Neural cell (in vitro differentiated cells): ENCODE measurements around the gene RPL28. TPM values are rescaled to one million over a fixed set of nuclear protein-coding genes. Genes with fewer than 3 reads are reported as not detected.

Experiments
- H2AFZ ChIP-seq: fragments of 200-600, 300-800 bp; sonication (generic), shearing (Covaris generic); 2 replicates; pipeline ENCODE4 v1.6.0; 2014; ENCODE audit warnings: low read depth, mild to moderate bottlenecking, antibody characterized with exemption, low read length, moderate library complexity
- H3F3A ChIP-seq: fragments of 200-600 bp; shearing (Covaris generic); 2 replicates; pipeline ENCODE4 v1.6.1; 2016; ENCODE audit warnings: mild to moderate bottlenecking, moderate library complexity, mixed read lengths, antibody characterized with exemption, low read length; ENCODE audit not compliant: insufficient read depth, poor library complexity, severe bottlenecking
- H3K27ac ChIP-seq: fragments of 200-600, 300-800 bp; sonication (generic), shearing (Covaris generic); 2 replicates; pipeline ENCODE4 v1.5.1; 2014; ENCODE audit warnings: mild to moderate bottlenecking, low read length, moderate library complexity
- H3K27me3 ChIP-seq: fragments of 300-800, 200-600 bp; sonication (generic), shearing (Covaris generic); 2 replicates; pipeline ENCODE4 v1.6.0; 2014; ENCODE audit warnings: mild to moderate bottlenecking, low read depth, low read length, moderate library complexity; ENCODE audit not compliant: insufficient read depth
- H3K36me3 ChIP-seq: fragments of 300-800, 200-600 bp; sonication (generic), shearing (Covaris generic); 2 replicates; pipeline ENCODE4 v1.5.1; 2014; ENCODE audit warnings: mild to moderate bottlenecking, antibody characterized with exemption, low read length, moderate library complexity; ENCODE audit not compliant: insufficient read depth
- H3K4me2 ChIP-seq: fragments of 300-800, 200-600 bp; sonication (generic), shearing (Covaris generic); 2 replicates; pipeline ENCODE4 v1.6.0; 2014; ENCODE audit warnings: mild to moderate bottlenecking, low read length
- H3K4me3 ChIP-seq: fragments of 300-800, 200-600 bp; sonication (generic), shearing (Covaris generic); 2 replicates; pipeline ENCODE4 v1.5.1; 2014; ENCODE audit warnings: mild to moderate bottlenecking, low read length, moderate library complexity
- H3K79me2 ChIP-seq: fragments of 200-600 bp; shearing (Covaris generic); replicated peaks from 2 replicates; pipeline ENCODE4 v1.6.0; 2014; ENCODE audit warnings: mild to moderate bottlenecking, low read length, moderate library complexity; ENCODE audit not compliant: insufficient read depth
- H3K9ac ChIP-seq: fragments of 300-800, 200-600 bp; sonication (generic), shearing (Covaris generic); 2 replicates; pipeline ENCODE4 v1.6.1; 2016; ENCODE audit warnings: mild to moderate bottlenecking, low read length, mixed read lengths
- H3K9me2 ChIP-seq: fragments of 200-600 bp; shearing (Covaris generic); 2 replicates; pipeline ENCODE4 v1.6.1; 2016; ENCODE audit warnings: mild to moderate bottlenecking, low read length, mixed read lengths; ENCODE audit not compliant: insufficient read depth
- H3K9me3 ChIP-seq: fragments of 200-600, 300-800 bp; sonication (generic), shearing (Covaris generic); 2 replicates; pipeline ENCODE4 v1.6.1; 2016; ENCODE audit warnings: mild to moderate bottlenecking, mixed run types, low read length, moderate library complexity, mixed read lengths
- H4K20me1 ChIP-seq: fragments of 200-600 bp; shearing (Covaris generic); 2 replicates; pipeline ENCODE4 v1.6.1; 2016; ENCODE audit warnings: mild to moderate bottlenecking, mixed run types; ENCODE audit not compliant: insufficient read depth
- CTCF ChIP-seq: fragments of 450-650 bp; IDR thresholded peaks from 2 replicates; pipeline ENCODE4 v1.5.1; 2014; ENCODE audit warnings: antibody characterized with exemption, mild to moderate bottlenecking, moderate library complexity; ENCODE audit not compliant: poor library complexity, severe bottlenecking
- EP300 ChIP-seq: fragments of 450-650 bp; conservative IDR thresholded peaks from 2 replicates; pipeline ENCODE4 v1.6.1; 2014; ENCODE audit warnings: antibody characterized with exemption, mild to moderate bottlenecking, moderate library complexity; ENCODE audit not compliant: poor library complexity, severe bottlenecking
- EZH2 ChIP-seq: fragments of 200-600, 300-800 bp; shearing (Covaris generic), sonication (generic); IDR thresholded peaks from 2 replicates; pipeline ENCODE4 v1.6.1; 2014; ENCODE audit warnings: antibody characterized with exemption, low read length, borderline replicate concordance, mild to moderate bottlenecking; ENCODE audit not compliant: insufficient read depth, poor library complexity, severe bottlenecking
- MXI1 ChIP-seq: fragments of 450-650 bp; conservative IDR thresholded peaks from 2 replicates; pipeline ENCODE4 v1.6.1; 2014; ENCODE audit warnings: antibody characterized with exemption, mild to moderate bottlenecking; ENCODE audit not compliant: poor library complexity, severe bottlenecking
- POLR2AphosphoS5 ChIP-seq: IDR thresholded peaks from 2 replicates; pipeline ENCODE4 v1.6.1; 2012
- RAD21 ChIP-seq: fragments of 450-650 bp; conservative IDR thresholded peaks from 2 replicates; pipeline ENCODE4 v1.6.1; 2014; ENCODE audit warnings: antibody characterized with exemption, mild to moderate bottlenecking, moderate library complexity
- SMC3 ChIP-seq: fragments of 450-650 bp; conservative IDR thresholded peaks from 2 replicates; pipeline ENCODE4 v1.6.1; 2014; ENCODE audit warnings: antibody characterized with exemption, mild to moderate bottlenecking, moderate library complexity; ENCODE audit not compliant: poor library complexity
- TAF1 ChIP-seq: IDR thresholded peaks from 2 replicates; pipeline ENCODE4 v1.6.1; 2012; ENCODE audit warnings: low read depth
- polyA plus RNA-seq: library from polyadenylated mRNA; depleted of rRNA; stranded (reverse); fragments of >200 nt; gene quantifications from 2 replicates; pipeline ENCODE4 v1.2.3, GENCODE V29; 2014
- TF ChIP-seq, protein P1 (sequence below): IDR thresholded peaks from 2 replicates; pipeline ENCODE4 v1.6.1; 2012; ENCODE audit warnings: borderline replicate concordance

RPL28 gene
- polyA plus RNA-seq, 1 donor from 2014 or later = 195 TPM

- Histone ChIP-seq H3K9me2 (no peaks in the 10 kb centered on the region), H3K36me3 (peaks cover under 1% of the 10 kb centered on the region)
Observed at GRCh38 chr19:55437410-55437809, 51.7 kb downstream of the RPL28 start.

DNA sequence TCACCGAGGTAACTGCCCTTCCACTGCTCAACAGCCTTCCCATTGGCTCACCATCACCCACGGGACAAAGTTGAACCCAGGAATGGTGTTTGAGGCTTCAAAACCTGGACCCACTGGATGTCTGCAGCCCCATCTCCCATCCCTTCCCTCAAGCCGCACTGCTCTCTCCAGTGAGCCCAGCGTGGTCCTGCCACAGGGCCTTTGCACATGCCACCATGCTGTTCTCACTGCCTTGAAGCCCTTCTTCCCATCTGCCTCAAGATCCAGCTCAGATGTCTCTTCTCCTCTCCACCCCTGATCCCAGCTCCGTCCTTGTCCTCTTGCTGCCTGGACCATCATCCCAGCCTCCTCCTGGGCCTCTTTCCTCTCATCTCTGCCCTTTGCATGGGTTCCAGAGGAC, 53.3 kb downstream of the RPL28 start:
- Histone ChIP-seq H3K9me2 (no peaks in the 10 kb centered on the region), H3K36me3 (no peaks in the 10 kb centered on the region), H3K27me3 (peaks cover 54% of the 10 kb centered on the region)

More at GRCh38 chr19:55437410-55437809, 51.7 kb downstream of the RPL28 start:
- Histone ChIP-seq H3F3A (no peaks in the 10 kb centered on the region), H3K9ac (no peak overlapping the region), H3K9me3 (no peaks in the 10 kb centered on the region), H3K27ac (no peak overlapping the region), H3K27me3 (peaks cover 39% of the 10 kb centered on the region), H4K20me1 (peaks cover 6% of the 10 kb centered on the region), H2AFZ (no peak overlapping the region), H3K4me3 (no peak overlapping the region), H3K79me2 (no peaks in the 10 kb centered on the region), H3K4me2 (no peak overlapping the region)
- TF ChIP-seq SMC3 = no peak
- TF ChIP-seq, protein P1, sequence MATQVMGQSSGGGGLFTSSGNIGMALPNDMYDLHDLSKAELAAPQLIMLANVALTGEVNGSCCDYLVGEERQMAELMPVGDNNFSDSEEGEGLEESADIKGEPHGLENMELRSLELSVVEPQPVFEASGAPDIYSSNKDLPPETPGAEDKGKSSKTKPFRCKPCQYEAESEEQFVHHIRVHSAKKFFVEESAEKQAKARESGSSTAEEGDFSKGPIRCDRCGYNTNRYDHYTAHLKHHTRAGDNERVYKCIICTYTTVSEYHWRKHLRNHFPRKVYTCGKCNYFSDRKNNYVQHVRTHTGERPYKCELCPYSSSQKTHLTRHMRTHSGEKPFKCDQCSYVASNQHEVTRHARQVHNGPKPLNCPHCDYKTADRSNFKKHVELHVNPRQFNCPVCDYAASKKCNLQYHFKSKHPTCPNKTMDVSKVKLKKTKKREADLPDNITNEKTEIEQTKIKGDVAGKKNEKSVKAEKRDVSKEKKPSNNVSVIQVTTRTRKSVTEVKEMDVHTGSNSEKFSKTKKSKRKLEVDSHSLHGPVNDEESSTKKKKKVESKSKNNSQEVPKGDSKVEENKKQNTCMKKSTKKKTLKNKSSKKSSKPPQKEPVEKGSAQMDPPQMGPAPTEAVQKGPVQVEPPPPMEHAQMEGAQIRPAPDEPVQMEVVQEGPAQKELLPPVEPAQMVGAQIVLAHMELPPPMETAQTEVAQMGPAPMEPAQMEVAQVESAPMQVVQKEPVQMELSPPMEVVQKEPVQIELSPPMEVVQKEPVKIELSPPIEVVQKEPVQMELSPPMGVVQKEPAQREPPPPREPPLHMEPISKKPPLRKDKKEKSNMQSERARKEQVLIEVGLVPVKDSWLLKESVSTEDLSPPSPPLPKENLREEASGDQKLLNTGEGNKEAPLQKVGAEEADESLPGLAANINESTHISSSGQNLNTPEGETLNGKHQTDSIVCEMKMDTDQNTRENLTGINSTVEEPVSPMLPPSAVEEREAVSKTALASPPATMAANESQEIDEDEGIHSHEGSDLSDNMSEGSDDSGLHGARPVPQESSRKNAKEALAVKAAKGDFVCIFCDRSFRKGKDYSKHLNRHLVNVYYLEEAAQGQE = peak; percentile 58

More for the DNA sequence above, 53.3 kb downstream of the RPL28 start:
- no peaks in the 10 kb centered on the region for H3K9me3 ChIP-seq
- no peak overlapping the region for H2AFZ ChIP-seq
- H4K20me1 ChIP-seq = peaks cover 6% of the 10 kb centered on the region
- no peak overlapping the region for H3K4me2 ChIP-seq
- TF ChIP-seq CTCF (no peak), RAD21 (no peak), MXI1 (no peak), SMC3 (no peak), EP300 (no peak), POLR2AphosphoS5 (no peak), TAF1 (no peak), EZH2 (no peak)
- TF ChIP-seq, protein P1 = no peak
- H3K27ac ChIP-seq = no peak overlapping the region
- no peaks in the 10 kb centered on the region for H3F3A ChIP-seq
- H3K79me2 ChIP-seq = no peaks in the 10 kb centered on the region
- no peak overlapping the region for H3K9ac ChIP-seq
- no peak overlapping the region for H3K4me3 ChIP-seq
